ENCODE measurements around the gene CCT8L2.
"Not testable (repeated sequence)": the region's sequence is repeated elsewhere in the genome, so short reads cannot be mapped to it uniquely, and the experiment has no call there.

Gene CCT8L2

GRCh38 chr22:16592231-16592630 is 379 bp downstream of the CCT8L2 start:
- DNase-seq = not testable (repeated sequence)

GRCh38 chr22:16591136-16591535 is 1.5 kb downstream of the CCT8L2 start:
- not testable (repeated sequence) for DNase-seq

- DNase-seq = no peak
Observed at GRCh38 chr22:16586991-16587390, 5.6 kb downstream of the CCT8L2 start.

GRCh38 chr22:16586170-16586569 is 6.4 kb downstream of the CCT8L2 start:
- no peak for DNase-seq

GRCh38 chr22:16580872-16581271 is 11.7 kb downstream of the CCT8L2 start:
- not testable (repeated sequence) for DNase-seq

GRCh38 chr22:16569240-16569834 is 23.3 kb downstream of the CCT8L2 start:
- not testable (repeated sequence) for DNase-seq

GRCh38 chr22:16568425-16568758 is 24.2 kb downstream of the CCT8L2 start:
- DNase-seq = no peak

GRCh38 chr22:16567617-16568424 is 24.8 kb downstream of the CCT8L2 start:
- peak; percentile 65 for DNase-seq

GRCh38 chr22:16566421-16567151 is 26.0 kb downstream of the CCT8L2 start:
- not testable (repeated sequence) for DNase-seq

- peak; percentile 62 for DNase-seq
Observed at GRCh38 chr22:16565585-16566420, 26.8 kb downstream of the CCT8L2 start.

GRCh38 chr22:16564837-16565584 is 27.6 kb downstream of the CCT8L2 start:
- DNase-seq = not testable (repeated sequence)

- DNase-seq = peak; percentile 62
Observed at GRCh38 chr22:16563555-16564520, 28.8 kb downstream of the CCT8L2 start.

- DNase-seq = no peak
Observed at GRCh38 chr22:16562711-16563554, 29.7 kb downstream of the CCT8L2 start.

GRCh38 chr22:16561093-16561658 is 31.4 kb downstream of the CCT8L2 start:
- DNase-seq = not testable (repeated sequence)

GRCh38 chr22:16560651-16561050 is 32.0 kb downstream of the CCT8L2 start:
- DNase-seq = not testable (repeated sequence)

GRCh38 chr22:16559996-16560395 is 32.6 kb downstream of the CCT8L2 start:
- not testable (repeated sequence) for DNase-seq

- DNase-seq = no peak
Observed at GRCh38 chr22:16559056-16559955, 33.3 kb downstream of the CCT8L2 start.

GRCh38 chr22:16558376-16558945 is 34.1 kb downstream of the CCT8L2 start:
- not testable (repeated sequence) for DNase-seq

Measured in activated effector memory CD4-positive, alpha-beta T cell treated with anti-CD3 and anti-CD28 coated beads, Interleukin-2, amount 50 U/mL, for 16 hours (primary cell).